Esophagus squamous epithelium (tissue), 5 donors: Measurements from ENCODE around the gene PRDM10. TPM values are rescaled to one million over a fixed set of nuclear protein-coding genes. Genes with fewer than 3 reads are reported as not detected.

ENCODE experiments used
- DNase-seq: peaks from one replicate; lab custom pipeline; 2025; lab: John Stamatoyannopoulos, UW
- H3K27ac ChIP-seq, 4 donors: fragments of 200-600 bp; sonication (generic); one replicate each; pipeline ENCODE4 v1.5.1; 2016 to 2019; ENCODE audit warnings: mild to moderate bottlenecking in 1 of 4
- H3K27me3 ChIP-seq, 4 donors: fragments of 200-600 bp; sonication (generic); 1 replicate in 3 of 4; 2 replicates in 1 of 4; pipeline versions ENCODE4 v1.5.1 to v1.6.0; 2017 to 2021; ENCODE audit warnings: antibody characterized with exemption in 1 of 4
- H3K36me3 ChIP-seq, 3 donors: fragments of 200-600 bp; sonication (generic); one replicate each; pipeline ENCODE4 v1.5.1; 2016 to 2019
- H3K4me1 ChIP-seq, 3 donors: fragments of 200-600 bp; sonication (generic); one replicate each; pipeline ENCODE4 v1.5.1; 2017 to 2019
- H3K4me3 ChIP-seq, 4 donors: fragments of 200-600 bp; sonication (generic); 1 replicate in 3 of 4; 2 replicates in 1 of 4; pipeline ENCODE4 v1.5.1; 2016 to 2019; ENCODE audit warnings: mild to moderate bottlenecking in 2 of 4, moderate library complexity in 1 of 4
- H3K9me3 ChIP-seq, 3 donors: fragments of 200-600 bp; sonication (generic); one replicate each; pipeline ENCODE4 v1.5.1; 2016 to 2019
- CTCF ChIP-seq, 6 experiments: fragments of 450-650 bp in 4 of 6; fragments of 200-600 bp in 2 of 6; sonication (generic) in 2 of 6; IDR thresholded peaks; one replicate each; pipeline ENCODE4 v1.5.1; 2016 to 2019; ENCODE audit warnings: antibody characterized with exemption in 6 of 6, mild to moderate bottlenecking in 4 of 6, moderate library complexity in 4 of 6
- POLR2A ChIP-seq, 4 donors: fragments of 450-650 bp; IDR thresholded peaks; one replicate each; pipeline ENCODE4 v1.6.1; 2017; ENCODE audit warnings: antibody characterized with exemption in 4 of 4, mild to moderate bottlenecking in 4 of 4, moderate library complexity in 3 of 4
- WGBS, 2 donors: methylation state at CpG; one replicate each; pipeline ENCODE4 v1.1.5; 2018; 5-methylcytosine and 5-hydroxymethylcytosine counted together
- intact Hi-C: fragments of 100-400 bp; cut with DNase I; formaldehyde crosslinking; loops from one replicate; pipeline ENCODE4 v1.15.0; 2022
- total RNA-seq, 4 donors: library from RNA; depleted of rRNA; stranded (reverse); fragments of >200 nt; gene quantifications; one replicate each; pipeline ENCODE4 v1.1.0, GENCODE V29; 2016
- donor health status: DM: yes; HTN: yes; CAD: no.

Gene PRDM10
- total RNA-seq, 4 donors from 2014 or later: 7.3 to 11.2 (median 7.7) TPM

DNA sequence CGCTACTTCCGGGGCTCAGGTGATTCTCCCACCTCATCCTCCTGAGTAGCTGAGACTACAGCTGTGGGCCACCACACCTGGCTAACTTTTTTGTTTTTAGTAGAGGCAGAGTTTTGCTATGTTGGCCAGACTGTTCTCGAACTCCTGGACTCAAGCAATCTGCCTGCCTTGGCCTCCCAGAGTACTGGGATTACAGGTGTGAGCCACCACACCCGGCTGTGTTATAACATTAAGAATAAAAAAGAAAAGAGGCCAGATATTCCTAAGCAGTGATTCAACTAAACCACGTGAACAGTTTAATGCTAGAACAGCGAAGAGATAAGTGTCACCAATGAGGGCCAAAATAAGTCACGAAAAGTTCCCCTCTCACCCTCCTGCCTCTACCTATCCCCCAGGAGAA, 3.7 kb downstream of the PRDM10 start:
- Histone ChIP-seq H3K4me1 (peaks cover 11 to 46% (median 12%) of the 10 kb centered on the region in 3 donors), H3K9me3 (no peaks in the 10 kb centered on the region), H3K4me3 (no peak overlapping the region), H3K27me3 (no peaks in the 10 kb centered on the region), H3K36me3 (no peaks in the 10 kb centered on the region), H3K27ac (no peak overlapping the region)
- no peak for TF ChIP-seq CTCF (IDR thresholded peaks at IDR 0.05)
- intact Hi-C loops: no loop called here
- no peak for DNase-seq
- WGBS, 2 donors: 84 to 92% methylated on average over 7 of the region's 7 CpGs

GRCh38 chr11:129998107-129998506, 4.5 kb downstream of the PRDM10 start:
- H3K36me3 ChIP-seq: no peaks in the 10 kb centered on the region
- DNase-seq: no peak
- H3K4me3 ChIP-seq: no peak overlapping the region
- no peaks in the 10 kb centered on the region for H3K9me3 ChIP-seq
- H3K4me1 ChIP-seq: peaks cover 10 to 42% (median 12%) of the 10 kb centered on the region in 3 donors
- 26 to 31% methylated on average over 1 of the region's 1 CpG for WGBS, 2 donors
- intact Hi-C loops: no loop called here
- no peak for TF ChIP-seq CTCF (IDR thresholded peaks at IDR 0.05)
- TF ChIP-seq POLR2A (IDR thresholded peaks at IDR 0.05): no peak
- H3K27me3 ChIP-seq: no peaks in the 10 kb centered on the region
- H3K27ac ChIP-seq: no peak overlapping the region

DNA sequence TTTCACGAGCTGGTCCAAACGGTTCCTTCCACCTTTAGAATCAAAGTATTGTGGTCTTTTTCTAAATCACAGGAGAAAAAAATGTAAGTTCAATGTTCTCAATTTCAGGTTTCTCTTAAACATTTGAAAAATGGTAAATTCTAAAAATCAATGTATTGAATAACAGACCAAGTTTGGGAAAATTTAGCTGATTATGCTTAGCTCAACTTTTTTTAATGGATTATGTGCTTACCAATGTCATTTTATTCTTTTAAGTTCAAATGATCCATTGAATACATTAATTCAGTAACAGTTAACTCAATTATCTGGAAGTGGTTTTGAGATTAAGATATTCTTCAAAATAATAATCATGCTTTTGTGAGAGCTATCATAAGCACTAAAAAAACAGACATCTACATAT, 5.1 kb downstream of the PRDM10 start:
- Histone ChIP-seq H3K4me1 (peaks cover 10 to 47% (median 18%) of the 10 kb centered on the region in 3 donors), H3K4me3 (no peak overlapping the region), H3K36me3 (no peaks in the 10 kb centered on the region), H3K27me3 (no peaks in the 10 kb centered on the region), H3K27ac (no peak overlapping the region), H3K9me3 (no peaks in the 10 kb centered on the region)
- no peak for TF ChIP-seq POLR2A (IDR thresholded peaks at IDR 0.05)
- TF ChIP-seq CTCF (IDR thresholded peaks at IDR 0.05): no peak
- 86 to 92% methylated on average over 2 of the region's 2 CpGs for WGBS, 2 donors
- no peak for DNase-seq
- intact Hi-C loops: no loop called here

GRCh38 chr11:129996113-129996870, 6.3 kb downstream of the PRDM10 start:
- Histone ChIP-seq H3K27me3 (no peaks in the 10 kb centered on the region), H3K9me3 (no peaks in the 10 kb centered on the region), H3K36me3 (no peaks in the 10 kb centered on the region), H3K27ac (peak overlapping the region in 1 of 4 donors; percentile 31), H3K4me1 (peaks cover 10 to 48% (median 22%) of the 10 kb centered on the region in 3 donors), H3K4me3 (no peak overlapping the region)
- TF ChIP-seq POLR2A (IDR thresholded peaks at IDR 0.05) (no peak), CTCF (IDR thresholded peaks at IDR 0.05) (no peak)
- intact Hi-C loops: no loop called here
- DNase-seq: no peak
- WGBS, 2 donors: 59 to 64% methylated on average over 12 of the region's 12 CpGs

- intact Hi-C loops: no loop called here
- WGBS, 2 donors: 87 to 90% methylated on average over 4 of the region's 4 CpGs
- Histone ChIP-seq H3K9me3 (no peaks in the 10 kb centered on the region), H3K36me3 (no peaks in the 10 kb centered on the region), H3K27ac (no peak overlapping the region), H3K4me1 (peaks cover 0 to 37% (median 11%) of the 10 kb centered on the region in 3 donors), H3K27me3 (no peaks in the 10 kb centered on the region), H3K4me3 (no peak overlapping the region)
- DNase-seq: no peak
- no peak for TF ChIP-seq CTCF (IDR thresholded peaks at IDR 0.05)
- TF ChIP-seq POLR2A (IDR thresholded peaks at IDR 0.05): no peak
Observed at GRCh38 chr11:129995163-129995562, 7.5 kb downstream of the PRDM10 start.
